Thyroid gland (tissue), 4 donors: ENCODE data around the gene CCDC3. TPM values are rescaled to one million over a fixed set of nuclear protein-coding genes. Genes with fewer than 3 reads are reported as not detected.

Source experiments
- DNase-seq, 2 donors: peaks; one replicate each; pipeline ENCODE4 v3.0.0-alpha.2; 2019
- H3K27ac ChIP-seq, 3 donors: fragments of 200-600 bp; sonication (generic); 1 replicate in 2 of 3; 2 replicates in 1 of 3; pipeline ENCODE4 v1.5.1; 2016 to 2019; ENCODE audit warnings: mild to moderate bottlenecking in 1 of 3, moderate library complexity in 1 of 3
- H3K27me3 ChIP-seq: fragments of 200-600 bp; sonication (generic); one replicate; pipeline ENCODE4 v1.5.1; 2019
- H3K36me3 ChIP-seq, 2 donors: fragments of 200-600 bp; sonication (generic); one replicate each; pipeline ENCODE4 v1.5.1; 2016 to 2019
- H3K4me1 ChIP-seq, 2 donors: fragments of 200-600 bp; sonication (generic); one replicate each; pipeline ENCODE4 v1.5.1; 2017 to 2019
- H3K4me3 ChIP-seq, 3 donors: fragments of 200-600 bp; sonication (generic); replicated peaks in 1 of 3; 1 replicate in 2 of 3; 2 replicates in 1 of 3; pipeline ENCODE4 v1.5.1; 2016; ENCODE audit warnings: mild to moderate bottlenecking in 1 of 3
- H3K9me3 ChIP-seq: fragments of 200-600 bp; sonication (generic); one replicate; pipeline ENCODE4 v1.5.1; 2017
- POLR2A ChIP-seq, 2 donors: fragments of 450-650 bp; IDR thresholded peaks; one replicate each; pipeline ENCODE4 v1.6.1; 2017; ENCODE audit warnings: antibody characterized with exemption in 2 of 2, mild to moderate bottlenecking in 2 of 2, moderate library complexity in 1 of 2
- WGBS, 2 donors: methylation state at CpG; one replicate each; pipeline ENCODE4 v1.1.5; 2017; 5-methylcytosine and 5-hydroxymethylcytosine counted together
- intact Hi-C: fragments of 100-400 bp; cut with DNase I; formaldehyde crosslinking; loops from one replicate; pipeline ENCODE4 v1.15.1; 2023
- total RNA-seq, 4 donors: library from RNA; depleted of rRNA; stranded (reverse); fragments of >200 nt; gene quantifications; one replicate each; pipeline ENCODE4 v1.2.3, GENCODE V29; 2016
- TF ChIP-seq, protein P1 (sequence below), 6 experiments: fragments of 200-600 bp in 3 of 6; fragments of 450-650 bp in 3 of 6; sonication (generic) in 3 of 6; IDR thresholded peaks; one replicate each; pipeline ENCODE4 v1.5.1; 2016 to 2019; ENCODE audit warnings: antibody characterized with exemption in 6 of 6, mild to moderate bottlenecking in 2 of 6, inconsistent platforms in 1 of 6, moderate library complexity in 1 of 6

CCDC3 gene
- total RNA-seq, 4 donors from 2014 or later, result 4.7 to 18.7 (median 7.3) TPM

DNA sequence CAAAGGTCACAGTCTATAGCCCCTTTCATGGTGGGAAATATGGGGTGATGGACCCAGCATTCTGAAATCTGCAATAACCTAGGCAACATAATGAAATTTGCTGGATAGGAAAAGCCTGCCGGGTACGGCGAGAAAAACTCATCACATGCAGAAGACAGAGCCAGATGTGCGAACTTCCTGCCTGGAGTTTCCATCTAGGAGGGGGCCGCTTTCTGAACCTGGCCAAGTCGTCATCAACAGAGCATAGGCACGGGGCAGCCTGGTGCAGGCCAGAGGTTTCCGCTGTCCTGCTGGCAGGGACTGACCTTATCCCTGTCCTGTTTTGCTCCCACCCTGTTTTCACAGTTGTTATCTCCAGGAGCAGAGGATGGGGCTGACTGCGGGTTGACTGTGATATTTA lies 27.4 kb downstream of the CCDC3 start:
- TF ChIP-seq, protein P1, sequence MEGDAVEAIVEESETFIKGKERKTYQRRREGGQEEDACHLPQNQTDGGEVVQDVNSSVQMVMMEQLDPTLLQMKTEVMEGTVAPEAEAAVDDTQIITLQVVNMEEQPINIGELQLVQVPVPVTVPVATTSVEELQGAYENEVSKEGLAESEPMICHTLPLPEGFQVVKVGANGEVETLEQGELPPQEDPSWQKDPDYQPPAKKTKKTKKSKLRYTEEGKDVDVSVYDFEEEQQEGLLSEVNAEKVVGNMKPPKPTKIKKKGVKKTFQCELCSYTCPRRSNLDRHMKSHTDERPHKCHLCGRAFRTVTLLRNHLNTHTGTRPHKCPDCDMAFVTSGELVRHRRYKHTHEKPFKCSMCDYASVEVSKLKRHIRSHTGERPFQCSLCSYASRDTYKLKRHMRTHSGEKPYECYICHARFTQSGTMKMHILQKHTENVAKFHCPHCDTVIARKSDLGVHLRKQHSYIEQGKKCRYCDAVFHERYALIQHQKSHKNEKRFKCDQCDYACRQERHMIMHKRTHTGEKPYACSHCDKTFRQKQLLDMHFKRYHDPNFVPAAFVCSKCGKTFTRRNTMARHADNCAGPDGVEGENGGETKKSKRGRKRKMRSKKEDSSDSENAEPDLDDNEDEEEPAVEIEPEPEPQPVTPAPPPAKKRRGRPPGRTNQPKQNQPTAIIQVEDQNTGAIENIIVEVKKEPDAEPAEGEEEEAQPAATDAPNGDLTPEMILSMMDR (IDR thresholded peaks at IDR 0.05), result no peak
- no peak for TF ChIP-seq POLR2A (IDR thresholded peaks at IDR 0.05)
- intact Hi-C loops, result no loop called here
- no peak for DNase-seq
- 79 to 82% methylated on average over 9 of the region's 9 CpGs for WGBS, 2 donors
- Histone ChIP-seq H3K4me3 (no peak overlapping the region), H3K27ac (no peak overlapping the region), H3K36me3 (no peaks in the 10 kb centered on the region), H3K27me3 (no peaks in the 10 kb centered on the region), H3K9me3 (no peaks in the 10 kb centered on the region), H3K4me1 (no peaks in the 10 kb centered on the region)

DNA sequence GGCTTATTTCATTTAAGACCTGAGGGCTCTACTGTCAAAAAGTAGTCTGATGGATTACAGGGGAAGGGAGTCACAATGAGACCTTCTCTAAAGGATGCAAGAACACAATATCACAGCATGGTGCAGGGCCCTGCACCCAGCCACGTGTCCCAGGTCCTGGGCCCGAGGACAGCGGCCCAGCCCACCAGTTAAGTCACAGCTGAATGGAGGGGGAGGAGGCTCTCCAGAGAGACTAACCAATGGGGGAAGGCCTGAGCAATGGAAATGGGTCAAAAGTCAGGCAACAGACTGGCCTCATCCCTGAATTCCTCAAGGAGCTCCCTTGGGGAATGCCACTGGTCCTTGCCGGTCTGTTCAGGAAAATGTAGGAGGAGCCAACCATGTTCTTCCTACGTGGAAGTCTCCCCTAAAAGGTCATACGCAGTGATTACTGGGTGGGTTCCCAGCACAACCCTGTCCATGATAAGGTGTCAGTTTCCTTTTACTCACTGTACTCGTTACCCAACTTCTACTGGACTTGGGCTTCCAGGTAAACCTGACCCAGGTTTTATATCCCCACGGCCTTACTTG lies 28.3 kb downstream of the CCDC3 start:
- Histone ChIP-seq H3K4me1 (no peaks in the 10 kb centered on the region), H3K27ac (no peak overlapping the region), H3K36me3 (no peaks in the 10 kb centered on the region), H3K4me3 (no peak overlapping the region), H3K9me3 (no peaks in the 10 kb centered on the region), H3K27me3 (no peaks in the 10 kb centered on the region)
- intact Hi-C loops, result no loop called here
- no peak for TF ChIP-seq POLR2A (IDR thresholded peaks at IDR 0.05)
- TF ChIP-seq, protein P1 (IDR thresholded peaks at IDR 0.05), result no peak
- 72 to 90% methylated on average over 7 to 8 of the region's 8 CpGs for WGBS, 2 donors
- no peak for DNase-seq

DNA sequence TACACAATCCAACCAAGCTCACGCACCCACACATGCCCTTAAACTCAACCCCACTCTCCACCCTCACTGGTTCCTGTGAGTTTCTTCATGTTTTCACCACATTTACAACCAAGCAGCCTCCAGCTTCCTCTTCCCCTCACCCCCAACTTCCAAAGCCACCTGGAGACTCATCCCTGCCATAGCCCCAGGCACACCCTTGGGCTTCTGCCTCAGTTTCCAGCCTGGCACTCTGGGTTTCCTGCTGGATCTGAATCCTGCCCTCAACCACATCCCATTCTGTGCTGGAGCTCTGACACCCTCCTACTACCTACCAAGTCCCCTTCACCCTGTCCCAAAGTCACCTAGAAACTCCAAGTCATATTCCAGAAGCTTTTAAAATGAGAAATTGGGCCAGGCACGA lies 29.4 kb downstream of the CCDC3 start:
- no peak for DNase-seq
- TF ChIP-seq, protein P1 (IDR thresholded peaks at IDR 0.05), result no peak
- no peak for TF ChIP-seq POLR2A (IDR thresholded peaks at IDR 0.05)
- Histone ChIP-seq H3K36me3 (no peaks in the 10 kb centered on the region), H3K27me3 (no peaks in the 10 kb centered on the region), H3K4me1 (no peaks in the 10 kb centered on the region), H3K27ac (no peak overlapping the region), H3K4me3 (no peak overlapping the region), H3K9me3 (no peaks in the 10 kb centered on the region)
- 68 to 85% methylated on average over 2 of the region's 2 CpGs for WGBS, 2 donors
- intact Hi-C loops, result no loop called here

DNA sequence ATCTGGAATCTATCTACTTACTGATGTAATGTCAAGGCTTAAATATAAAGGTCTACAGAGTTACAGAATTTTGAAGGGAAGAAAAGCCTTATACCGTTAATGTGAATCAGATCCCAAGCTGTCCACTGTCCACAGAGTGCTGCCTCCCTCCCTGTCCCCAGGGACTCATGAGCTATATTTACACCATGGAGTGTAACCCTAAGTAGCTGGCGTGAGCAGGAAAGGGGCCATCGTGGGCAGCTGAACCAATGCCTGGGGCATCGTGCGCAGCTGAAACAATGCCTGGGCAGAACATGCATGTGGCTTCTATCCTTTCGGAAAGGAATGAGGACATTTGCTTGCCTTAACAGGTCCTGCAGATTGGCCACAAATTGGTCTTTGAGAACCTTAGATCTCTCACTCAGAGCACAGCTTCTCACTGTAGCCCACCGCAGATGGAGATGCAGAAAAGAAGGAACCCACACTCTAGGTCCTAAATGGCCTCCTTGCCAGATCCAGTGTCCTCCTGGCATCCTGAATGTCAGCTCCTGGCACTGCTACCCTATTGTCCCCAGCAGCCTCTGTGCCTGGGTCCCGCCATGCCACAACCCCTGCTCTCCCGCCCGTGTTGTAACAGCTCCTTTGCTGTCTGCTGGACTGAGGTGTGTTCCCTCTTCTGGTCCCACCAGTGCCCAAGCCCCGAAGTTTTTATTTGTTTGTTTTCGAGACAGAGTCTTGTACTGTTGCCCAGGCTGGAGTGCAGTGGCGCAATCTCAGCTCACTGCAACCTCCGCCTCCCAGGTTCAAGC lies 30.3 kb downstream of the CCDC3 start:
- intact Hi-C loops, result no loop called here
- no peaks in the 10 kb centered on the region for H3K9me3 ChIP-seq
- no peaks in the 10 kb centered on the region for H3K27me3 ChIP-seq
- DNase-seq, result no peak
- H3K27ac ChIP-seq, result no peak overlapping the region
- no peaks in the 10 kb centered on the region for H3K4me1 ChIP-seq
- H3K4me3 ChIP-seq, result no peak overlapping the region
- TF ChIP-seq, protein P1 (IDR thresholded peaks at IDR 0.05), result no peak
- no peak for TF ChIP-seq POLR2A (IDR thresholded peaks at IDR 0.05)
- no peaks in the 10 kb centered on the region for H3K36me3 ChIP-seq
- WGBS, 2 donors, result 83 to 88% methylated on average over 14 of the region's 14 CpGs

DNA sequence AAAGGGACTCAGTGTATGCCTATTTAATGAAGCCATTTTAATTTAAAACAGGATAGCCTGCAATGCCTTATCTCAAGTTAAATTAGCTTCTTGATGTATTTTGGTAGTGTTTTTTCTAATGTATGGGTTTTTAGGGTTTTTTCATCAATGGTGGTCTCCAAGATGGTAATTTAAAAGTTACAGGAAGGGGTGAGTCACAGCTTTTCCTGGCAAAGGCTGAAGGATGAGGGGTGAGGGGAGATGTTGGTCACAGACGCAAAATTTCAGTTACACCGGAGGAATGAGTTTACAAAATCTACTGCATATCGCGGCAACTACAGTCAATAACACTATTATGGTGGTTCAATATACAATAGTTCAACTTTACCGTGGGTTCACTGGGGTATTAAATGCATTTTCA lies 31.6 kb downstream of the CCDC3 start:
- TF ChIP-seq, protein P1 (IDR thresholded peaks at IDR 0.05), result no peak
- no peak for TF ChIP-seq POLR2A (IDR thresholded peaks at IDR 0.05)
- Histone ChIP-seq H3K4me1 (no peaks in the 10 kb centered on the region), H3K27me3 (no peaks in the 10 kb centered on the region), H3K4me3 (no peak overlapping the region), H3K36me3 (no peaks in the 10 kb centered on the region), H3K27ac (no peak overlapping the region), H3K9me3 (no peaks in the 10 kb centered on the region)
- no peak for DNase-seq
- WGBS, 2 donors, result 91 to 92% methylated on average over 5 of the region's 5 CpGs
- intact Hi-C loops, result no loop called here
